Fibroblast of lung (primary cell): ENCODE data around the gene ZNF697.

Experiments
- CTCF ChIP-seq, 2 donors: IDR thresholded peaks in 1 of 2; conservative IDR thresholded peaks in 1 of 2; 1 replicate in 1 of 2; 2 replicates in 1 of 2; pipeline ENCODE4 v1.5.1; 2011 to 2012; ENCODE audit warnings: low read length in 2 of 2, control low read depth in 1 of 2, inconsistent platforms in 1 of 2, low read depth in 1 of 2, mild to moderate bottlenecking in 1 of 2
- EZH2 ChIP-seq: IDR thresholded peaks from 2 replicates; pipeline ENCODE4 v1.5.1; 2012; ENCODE audit warnings: low read length, control low read depth, mild to moderate bottlenecking; ENCODE audit errors: missing control alignments

GRCh38 chr1:119680723-119681122, 32.7 kb upstream of the ZNF697 start:
- TF ChIP-seq CTCF (conservative IDR thresholded peaks at IDR 0.05 in 1 of 2, IDR thresholded peaks at IDR 0.05 in 1 of 2; ENCODE audit: low read depth in 1 of 2, low read length in 2 of 2): no peak
- TF ChIP-seq EZH2: no peak
